Heart right ventricle (tissue), 16 donors: ENCODE data around the gene LRRC42. TPM values are rescaled to one million over a fixed set of nuclear protein-coding genes. Genes with fewer than 3 reads are reported as not detected.

ENCODE experiments used
- ATAC-seq, 8 donors: fragments of 200-7000 bp; cut with Tn5 transposase; one replicate each; pipeline ENCODE4 v1.9.1; 2020; ENCODE audit warnings: mild to moderate bottlenecking in 8 of 8, moderate library complexity in 8 of 8, moderate number of reproducible peaks in 1 of 8
- DNase-seq, 2 donors: peaks; one replicate each; pipeline ENCODE4 v3.0.0-alpha.2; 2020
- H3K27ac ChIP-seq, 10 donors: fragments of 200-600 bp; sonication (generic) in 2 of 10; one replicate each; pipeline versions ENCODE4 v1.5.0 to v1.8.0; 2020 to 2022; ENCODE audit warnings: mild to moderate bottlenecking in 3 of 10
- H3K27me3 ChIP-seq, 7 donors: fragments of 200-600 bp; one replicate each; pipeline ENCODE4 v1.8.0; 2021 to 2022; ENCODE audit warnings: mild to moderate bottlenecking in 2 of 7
- H3K36me3 ChIP-seq, 9 donors: fragments of 200-600 bp; sonication (generic) in 1 of 9; one replicate each; pipeline versions ENCODE4 v1.5.0 to v1.8.0; 2020 to 2022; ENCODE audit warnings: mild to moderate bottlenecking in 2 of 9
- H3K4me1 ChIP-seq, 9 donors: fragments of 200-600 bp; sonication (generic) in 1 of 9; one replicate each; pipeline versions ENCODE4 v1.5.0 to v1.8.0; 2020 to 2022; ENCODE audit warnings: mild to moderate bottlenecking in 4 of 9
- H3K4me3 ChIP-seq, 10 donors: fragments of 200-600 bp; sonication (generic) in 2 of 10; one replicate each; pipeline versions ENCODE4 v1.5.0 to v1.8.0; 2020 to 2022; ENCODE audit warnings: mild to moderate bottlenecking in 7 of 10, moderate library complexity in 2 of 10
- H3K9me3 ChIP-seq, 11 donors: fragments of 200-600 bp in 10 of 11; sonication (generic) in 2 of 11; one replicate each; pipeline versions ENCODE4 v1.5.0 to v1.8.0; 2013 to 2022; ENCODE audit warnings: mild to moderate bottlenecking in 2 of 11, control low read depth in 1 of 11, moderate library complexity in 1 of 11
- WGBS, 2 donors: extraction: QIAGEN DNeasy Blood & Tissue Kit; methylation state at CpG; one replicate each; pipeline ENCODE4 v1.1.7; 2013; ENCODE audit warnings: inconsistent platforms in 1 of 2; 5-methylcytosine and 5-hydroxymethylcytosine counted together
- intact Hi-C, 10 donors: fragments of 100-400 bp; cut with DNase I; formaldehyde crosslinking; loops; one replicate each; pipeline versions ENCODE4 v1.11.1 to v1.14.2; 2022
- polyA plus RNA-seq, 2 donors: library from polyadenylated mRNA; stranded (reverse); fragments of 200-250 nt; gene quantifications; one replicate each; pipeline ENCODE4 v1.2.3, GENCODE V29; 2013
- total RNA-seq, 10 donors: library from RNA; stranded (reverse); fragmentation: NEBNext Ultra II Directional in 3 of 10; extraction: Animal tissue kit (Norgen Biotek cat#: 25700) in 3 of 10; gene quantifications; one replicate each; pipeline versions ENCODE4 v1.2.1 to v1.2.4, GENCODE V29; 2021 to 2023
- TF ChIP-seq, protein P1 (sequence below), 9 donors: fragments of 200-600 bp; sonication (generic) in 2 of 9; IDR thresholded peaks; one replicate each; pipeline versions ENCODE4 v1.5.0 to v1.8.0; 2021 to 2022; ENCODE audit warnings: antibody characterized with exemption in 9 of 9, mild to moderate bottlenecking in 5 of 9, moderate library complexity in 1 of 9
- donor health status: Arrhythmogenic right ventricular cardiomyopathy.
- donor health status: ischemic (EF 13 %, LVEDD 7.1; RV severe dilation, severe dysfunction).
- donor health status: healthy with polysubstance abuse.
- donor health status: DM: no; HTN: yes; CAD: no.
- donor health status: DM: no; HTN: no; CAD: no.
- donor health status: ischemic (EF 25% LVEDD 6.9; RV normal size, moderate dysfunction).
- donor health status: ischemic (EF 25% LVEDD 5.7; RV mildly dilated, moderate dysfunction).
- donor health status: healthy.
- donor health status: DM: yes; HTN: yes; CAD: no.
- donor health status: Ischemic cardiomyopathy.
- donor health status: ischemic (EF 35%, LVEDD 5.7; RV mildly dilated, moderate dysfunction).
- donor health status: nonischemic (EF 11% LVEDD 7.7; RV severe dilation, severe dysfunction).
- donor health status: DM: yes; HTN: yes; CAD: no.
- donor health status: PGD.
- donor health status: ischemic (EF 29% LVEDD 5.4; RV normal size, mild dysfunction).
- donor health status: nonischemic (EF 23%, LVEDD 6.1; RV moderate dilation, normal function).

Gene LRRC42
- total and polyA plus RNA-seq, 12 donors, result 2.9 to 16.5 (median 13.9) TPM

DNA sequence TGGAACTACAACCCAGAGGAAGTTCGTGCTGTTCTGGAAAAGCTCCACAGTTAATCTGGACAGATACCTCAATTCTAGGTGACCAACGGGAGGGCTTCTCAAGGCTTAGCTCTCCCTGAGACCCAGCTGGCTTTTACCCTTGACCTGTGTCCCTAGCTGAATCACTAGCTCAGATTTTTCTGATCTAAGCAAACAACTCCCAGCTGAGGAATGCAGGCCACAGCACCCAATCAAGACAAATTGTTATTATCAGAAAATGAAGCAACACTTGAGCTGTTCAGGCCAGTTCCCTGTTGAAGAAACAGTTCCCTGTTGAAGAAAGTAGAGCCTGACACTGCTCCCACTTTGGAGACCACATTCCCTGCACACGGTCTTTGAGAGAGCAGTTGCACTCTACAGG, 36.2 kb upstream of the LRRC42 start:
- no peaks in the 10 kb centered on the region for H3K4me1 ChIP-seq
- intact Hi-C loops, result no loop called here
- no peak overlapping the region for H3K27ac ChIP-seq
- WGBS, 2 donors, result 84 to 85% methylated on average over 3 of the region's 3 CpGs
- no peak for ATAC-seq
- no peak overlapping the region for H3K4me3 ChIP-seq
- peaks cover 0 to 32% (median 0%) of the 10 kb centered on the region in 9 donors for H3K36me3 ChIP-seq
- TF ChIP-seq, protein P1, sequence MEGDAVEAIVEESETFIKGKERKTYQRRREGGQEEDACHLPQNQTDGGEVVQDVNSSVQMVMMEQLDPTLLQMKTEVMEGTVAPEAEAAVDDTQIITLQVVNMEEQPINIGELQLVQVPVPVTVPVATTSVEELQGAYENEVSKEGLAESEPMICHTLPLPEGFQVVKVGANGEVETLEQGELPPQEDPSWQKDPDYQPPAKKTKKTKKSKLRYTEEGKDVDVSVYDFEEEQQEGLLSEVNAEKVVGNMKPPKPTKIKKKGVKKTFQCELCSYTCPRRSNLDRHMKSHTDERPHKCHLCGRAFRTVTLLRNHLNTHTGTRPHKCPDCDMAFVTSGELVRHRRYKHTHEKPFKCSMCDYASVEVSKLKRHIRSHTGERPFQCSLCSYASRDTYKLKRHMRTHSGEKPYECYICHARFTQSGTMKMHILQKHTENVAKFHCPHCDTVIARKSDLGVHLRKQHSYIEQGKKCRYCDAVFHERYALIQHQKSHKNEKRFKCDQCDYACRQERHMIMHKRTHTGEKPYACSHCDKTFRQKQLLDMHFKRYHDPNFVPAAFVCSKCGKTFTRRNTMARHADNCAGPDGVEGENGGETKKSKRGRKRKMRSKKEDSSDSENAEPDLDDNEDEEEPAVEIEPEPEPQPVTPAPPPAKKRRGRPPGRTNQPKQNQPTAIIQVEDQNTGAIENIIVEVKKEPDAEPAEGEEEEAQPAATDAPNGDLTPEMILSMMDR (IDR thresholded peaks at IDR 0.05), result no peak
- no peaks in the 10 kb centered on the region for H3K9me3 ChIP-seq
- no peak for DNase-seq
- H3K27me3 ChIP-seq, result no peaks in the 10 kb centered on the region

DNA sequence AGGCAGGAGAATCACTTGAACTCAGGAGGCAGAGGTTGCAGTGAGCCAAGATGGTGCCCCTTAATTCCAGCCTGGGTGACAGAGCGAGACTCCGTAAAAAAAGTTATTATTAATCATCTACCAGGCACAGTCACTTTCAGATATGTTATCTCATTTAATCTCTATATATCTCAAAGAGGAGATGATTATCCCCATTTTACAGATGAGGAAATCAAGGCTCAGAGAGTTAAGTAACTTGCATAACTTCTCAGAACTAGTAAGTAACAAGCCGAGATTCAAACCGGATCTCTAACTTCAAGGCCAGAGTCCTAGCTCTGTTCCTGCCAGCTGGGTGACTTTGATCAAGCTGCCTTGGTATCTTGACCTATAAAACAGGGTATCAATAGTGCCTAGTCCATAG, 34.7 kb upstream of the LRRC42 start:
- Histone ChIP-seq H3K36me3 (peaks cover 0 to 42% (median 6%) of the 10 kb centered on the region in 9 donors), H3K4me1 (no peaks in the 10 kb centered on the region), H3K27ac (no peak overlapping the region), H3K4me3 (no peak overlapping the region), H3K9me3 (no peaks in the 10 kb centered on the region), H3K27me3 (no peaks in the 10 kb centered on the region)
- WGBS, 2 donors, result 92 to 98% methylated on average over 4 of the region's 4 CpGs
- intact Hi-C loops, result no loop called here
- ATAC-seq (no peak), DNase-seq (no peak)
- TF ChIP-seq, protein P1 (IDR thresholded peaks at IDR 0.05), result no peak

DNA sequence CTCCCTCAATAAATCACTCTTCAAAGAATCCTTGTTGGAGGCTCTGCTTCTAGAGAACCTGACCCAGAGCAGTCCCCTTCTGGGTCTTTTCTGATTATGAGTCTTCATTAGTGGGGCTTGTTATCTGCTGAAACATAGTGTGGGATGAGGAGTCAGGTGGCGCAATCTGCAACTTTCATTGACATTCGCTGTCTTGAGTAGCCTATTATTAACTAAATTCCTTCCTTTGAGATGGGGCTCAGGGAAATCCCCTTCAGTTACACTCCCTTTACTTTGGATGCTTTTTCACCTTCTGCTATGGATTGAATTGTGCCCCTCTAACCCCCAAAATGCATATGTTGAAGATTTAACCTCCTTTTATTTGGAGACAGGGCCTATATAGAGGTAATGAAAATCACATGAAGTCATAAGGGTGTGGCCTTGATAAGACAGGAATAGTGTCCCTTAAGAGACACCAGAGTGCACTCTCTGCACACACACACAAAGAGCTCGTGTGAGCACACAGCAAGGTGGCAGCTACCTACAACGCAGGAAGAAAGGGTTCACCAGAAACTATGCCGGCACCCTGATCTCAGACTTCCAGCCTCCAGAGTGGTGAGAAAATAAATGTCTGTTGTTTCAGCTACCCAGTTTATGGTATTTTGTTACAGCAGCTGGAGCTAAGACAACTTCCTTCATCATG, 32.7 kb upstream of the LRRC42 start:
- WGBS, 2 donors, result 75 to 81% methylated on average over 5 of the region's 5 CpGs

DNA sequence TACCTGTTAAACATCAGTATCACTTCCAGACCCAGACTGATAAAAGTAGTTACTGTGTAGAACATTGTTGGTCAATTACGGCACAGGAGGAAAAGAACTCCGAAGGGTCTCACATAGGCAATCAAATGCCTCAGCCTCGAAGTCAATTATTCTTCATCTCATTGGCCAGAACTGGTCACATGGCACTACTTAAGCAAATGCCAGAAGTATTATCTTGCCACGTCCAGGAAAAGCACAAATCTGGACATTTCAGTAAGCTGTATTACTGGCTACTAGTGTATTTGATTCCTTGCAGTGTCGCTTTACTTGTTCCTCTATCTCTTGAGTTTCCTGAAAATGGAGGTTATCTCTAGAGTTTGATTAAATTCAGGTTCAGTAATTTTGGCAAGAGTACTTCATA, 27.8 kb upstream of the LRRC42 start:
- H3K27ac ChIP-seq, result no peak overlapping the region
- ATAC-seq, result no peak
- no peaks in the 10 kb centered on the region for H3K9me3 ChIP-seq
- intact Hi-C loops, result no loop called here
- WGBS, 2 donors, result 70 to 72% methylated on average over 5 of the region's 5 CpGs
- H3K36me3 ChIP-seq, result peaks cover 0 to 79% (median 16%) of the 10 kb centered on the region in 9 donors
- no peak for DNase-seq
- H3K27me3 ChIP-seq, result no peaks in the 10 kb centered on the region
- H3K4me1 ChIP-seq, result no peaks in the 10 kb centered on the region
- no peak overlapping the region for H3K4me3 ChIP-seq
- TF ChIP-seq, protein P1 (IDR thresholded peaks at IDR 0.05), result no peak

More for the DNA sequence above, 32.7 kb upstream of the LRRC42 start:
- ATAC-seq (no peak), DNase-seq (no peak)
- Histone ChIP-seq H3K36me3 (peaks cover 0 to 51% (median 6%) of the 10 kb centered on the region in 9 donors), H3K9me3 (no peaks in the 10 kb centered on the region), H3K4me1 (no peaks in the 10 kb centered on the region), H3K27me3 (no peaks in the 10 kb centered on the region), H3K4me3 (no peak overlapping the region), H3K27ac (no peak overlapping the region)
- intact Hi-C loops, result no loop called here
- TF ChIP-seq, protein P1 (IDR thresholded peaks at IDR 0.05), result no peak
